ENCODE measurements around the gene LPAR4.

- TF ChIP-seq POLR2A (IDR thresholded peaks at IDR 0.05; ENCODE audit: low read length) (no peak), GATA1 (IDR thresholded peaks at IDR 0.05; ENCODE audit: low read depth, low read length) (no peak)
These were observed 49.4 kb downstream of the LPAR4 start for GRCh38 chrX:78796916-78797315.

Measured in erythroblast (primary cell).